ENCODE data around the gene NUP35. TPM values are rescaled to one million over a fixed set of nuclear protein-coding genes. Genes with fewer than 3 reads are reported as not detected.
A peak's percentile ranks its signal among the peaks of the same experiment; 100 is the strongest.

Gene NUP35
- total RNA-seq (2021; fragmentation: NEBNext Ultra II Directional; extraction: Animal tissue kit (Norgen Biotek cat#: 25700)) (48.5 and 48.7 TPM in 2 replicates), polyA plus RNA-seq (2011; rRNA removed) (18.0 and 30.7 TPM in 2 replicates), polyA minus RNA-seq (2011; rRNA and poly(A)+ RNA removed) (53.0 and 68.4 TPM in 2 replicates)
- 28.3 TPM for polyA plus RNA-seq (2011; cell fraction: cytosol; rRNA removed)
- polyA plus RNA-seq (2011; cell fraction: nucleus; rRNA removed) = 31.7 TPM
- polyA plus RNA-seq (2012, experiment 1 of 2) = 34.0 to 47.7 TPM (median 36.3 TPM) in 4 replicates
- polyA plus RNA-seq (2012, experiment 2 of 2) = 4.0 TPM
- 29.5 TPM for polyA plus RNA-seq (2013, experiment 1 of 2)
- 30.2 TPM for polyA plus RNA-seq (2013, experiment 2 of 2)
- polyA minus RNA-seq (2011; cell fraction: cytosol; rRNA and poly(A)+ RNA removed) = 23.9 TPM
- polyA minus RNA-seq (2011; cell fraction: nucleus; rRNA and poly(A)+ RNA removed) = 106 TPM
- long read RNA-seq, experiment 1, transcript NUP35-201 (9 exons, 1,633 nt) = major isoform, 28 of 63 reads
- long read RNA-seq, experiment 1, partial matches to known transcripts = 22 of 63 reads
- long read RNA-seq, experiment 1, other reads (novel, unspliced or antisense) = 12 of 63 reads
- long read RNA-seq, experiment 2, transcript NUP35-201 (9 exons, 1,633 nt) = major isoform, 51 of 56 reads
- long read RNA-seq, experiment 2, partial matches to known transcripts = 1 of 56 reads
- long read RNA-seq, experiment 2, other reads (novel, unspliced or antisense) = 2 of 56 reads

GRCh38 chr2:183124222-183124956, at the start of gene NUP35:
NUP35 (plus strand) TSS chr2:183124443; CDS start chr2:183124458, 15 bp downstream.
- CTCF ChIA-PET (ENCODE audit: partially characterized antibody) = interaction anchor here (0.5 to 1.3 kb wide), 4 partner anchors 12 to 1085 kb away, joined by 3 to 5 read pairs (median 4); partner anchors contain the start of gene DUSP19
- H2AFZ ChIP-seq (ENCODE audit: low read length) = peak within 1 kb of the TSS; percentile 99
- H3K79me1 ChIP-seq (ENCODE audit: low read depth, low read length) = no peaks in the 10 kb centered on the region
- POLR2A ChIA-PET (ENCODE audit: partially characterized antibody) = interaction anchor here (0.7 to 2.4 kb wide), 21 partner anchors 8 to 409 kb away, joined by 3 to 13 read pairs (median 4); partner anchors contain the start of genes DNAJC10 and DUSP19
- H4K8ac ChIP-seq (ENCODE audit: extremely low read depth, insufficient read depth, low read length) = peak within 1 kb of the TSS; percentile 99
- peak within 1 kb of the TSS; percentile 57; the same call in 1 of the 2 replicates for H2AK5ac ChIP-seq (ENCODE audit: low read depth, low read length)
- peaks cover 18 to 50% of the 10 kb centered on the region in 2 experiments for H3K79me2 ChIP-seq (ENCODE audit: control insufficient read depth in 1 of 2, insufficient read depth in 2 of 2, low read length in 2 of 2)
- peak within 1 kb of the TSS; percentile 95 to 99 (median 98) for H3K9ac ChIP-seq (replicated peaks in 1 of 4; ENCODE audit: extremely low read depth in 1 of 4, low read depth in 3 of 4, low read length in 3 of 4)
- H3K56ac ChIP-seq (replicated peaks; ENCODE audit: insufficient read length, low read depth, low read length) = peak within 1 kb of the TSS; percentile 77
- H3K18ac ChIP-seq (ENCODE audit: extremely low read depth, low read length) = peak within 1 kb of the TSS; percentile 99
- peak within 1 kb of the TSS; percentile 75; the same call in 1 of the 2 replicates for H2BK15ac ChIP-seq (ENCODE audit: low read length)
- no peaks in the 10 kb centered on the region; the same call in 1 of the 2 replicates for H3K23me2 ChIP-seq (ENCODE audit: low read depth, low read length)
- H3K36me3 ChIP-seq (ENCODE audit: control insufficient read depth in 2 of 4, insufficient read depth in 4 of 4, low read length in 3 of 4) = peaks cover under 1 to 11% (median 4%) of the 10 kb centered on the region in 4 experiments; a peak in 3 of 8 replicates
- H3K4ac ChIP-seq (replicated peaks; ENCODE audit: insufficient read length, low read depth, low read length) = peak within 1 kb of the TSS; percentile 50
- peak within 1 kb of the TSS; percentile 79 to 89 for H3K4me2 ChIP-seq (ENCODE audit: insufficient read depth in 1 of 2, low read depth in 2 of 2, low read length in 2 of 2)
- H4K5ac ChIP-seq (ENCODE audit: insufficient read length, low read depth, low read length) = peak within 1 kb of the TSS; percentile 98
- no peaks in the 10 kb centered on the region for H3K9me3 ChIP-seq (ENCODE audit: insufficient read depth in 2 of 2, low read depth in 1 of 2, low read length in 1 of 2)
- H2BK120ac ChIP-seq (replicated peaks; ENCODE audit: low read depth, low read length) = no peak within 1 kb of the TSS
- H3K4me3 ChIP-seq (ENCODE audit: extremely low read depth in 1 of 4, insufficient read depth in 2 of 4, low read depth in 3 of 4, low read length in 4 of 4) = peak within 1 kb of the TSS; percentile 72 to 96 (median 92)
- peak within 1 kb of the TSS; percentile 89 for H4K91ac ChIP-seq (replicated peaks; ENCODE audit: insufficient read length, low read length)
- peak within 1 kb of the TSS; percentile 98 for H2BK5ac ChIP-seq (ENCODE audit: low read depth, low read length)
- H3K4me1 ChIP-seq (replicated peaks in 1 of 4; ENCODE audit: control insufficient read depth in 3 of 4, insufficient read depth in 4 of 4, low read length in 3 of 4) = peaks cover 0 to 12% (median 5%) of the 10 kb centered on the region in 4 experiments; a peak in 6 of 7 replicates
- WGBS, 2 experiments (ENCODE audit: extremely low coverage in 1 of 2, insufficient coverage in 1 of 2, insufficient read length in 1 of 2, insufficient replicate concordance in 2 of 2, low coverage in 1 of 2, low lambda C conversion rate in 2 of 2, missing lambda C conversion rate in 1 of 2) = 2% methylated on average over 43 of the region's 43 CpGs; no CpG with 5 or more reads in 1 of the 2 experiments
- peak within 1 kb of the TSS; percentile 97 for H3K27ac ChIP-seq (ENCODE audit: low read depth, low read length)
- H2BK20ac ChIP-seq (ENCODE audit: low read length) = no peak within 1 kb of the TSS
- H3K27me3 ChIP-seq (replicated peaks in 1 of 4; ENCODE audit: control insufficient read depth in 3 of 4, extremely low read depth in 1 of 4, insufficient read depth in 3 of 4, low read length in 3 of 4) = no peaks in the 10 kb centered on the region
- H3K14ac ChIP-seq (ENCODE audit: insufficient read length) = no peak within 1 kb of the TSS
- peaks cover 3 to 5% of the 10 kb centered on the region in 2 experiments for H4K20me1 ChIP-seq (replicated peaks in 1 of 2; ENCODE audit: control insufficient read depth in 1 of 2, insufficient read depth in 2 of 2, low read length in 2 of 2)
- peak within 1 kb of the TSS; percentile 91; the same call in 1 of the 2 replicates for H2BK12ac ChIP-seq (ENCODE audit: low read depth, low read length)
- no peak within 1 kb of the TSS for H3K23ac ChIP-seq (ENCODE audit: insufficient read length)
- DNase-seq (ENCODE audit: low read depth in 1 of 2, low spot score in 2 of 2) (peak; percentile 82 to 94), FAIRE-seq (peak; percentile 84)
- TF ChIP-seq PHF8 (conservative IDR thresholded peaks at IDR 0.05; ENCODE audit: low read depth, low read length) (peak; percentile 89), E2F6 (IDR thresholded peaks at IDR 0.05) (0 out of 2 replicates have a peak, but pooled peaks have one; percentile 67), EP300 (IDR thresholded peaks at IDR 0.05; ENCODE audit: borderline replicate concordance in 1 of 2, low read depth in 2 of 2, low read length in 2 of 2) (peak in 1 of 2 experiments; percentile 28; a peak in 1 of 3 replicates), YY1 (IDR thresholded peaks at IDR 0.05; ENCODE audit: low read depth, low read length) (peak; percentile 100), MAFK (IDR thresholded peaks at IDR 0.05; ENCODE audit: low read depth, low read length) (no peak), TEAD4 (IDR thresholded peaks at IDR 0.05; ENCODE audit: low read depth, low read length) (no peak), KDM5A (IDR thresholded peaks at IDR 0.05; ENCODE audit: low read length) (peak; percentile 51; the same call in 1 of the 2 replicates)

All from H1 (cell line).